Caco-2 (cell line): ENCODE results near the gene DNHD1. TPM values are rescaled to one million over a fixed set of nuclear protein-coding genes. Genes with fewer than 3 reads are reported as not detected.
"Not testable (repeated sequence)": the region's sequence is repeated elsewhere in the genome, so short reads cannot be mapped to it uniquely, and the experiment has no call there.

Source experiments
- BruUV-seq: library from RNA; stranded (reverse); fragments of 400-500 nt; replicated peaks from 2 replicates; lab custom pipeline; 2021; lab: Mats Ljungman, UMichigan
- CTCF ChIA-PET: fragments of 300-600 bp; sonication (Branson Sonifier 250); formaldehyde crosslinking; loops from one replicate; lab custom pipeline; 2022; ENCODE audit warnings: antibody characterized with exemption; lab: Charles Lee
- POLR2A ChIA-PET: fragments of 300-600 bp; sonication (Branson Sonifier 250); formaldehyde crosslinking; loops from one replicate; lab custom pipeline; 2022; ENCODE audit warnings: antibody characterized with exemption; lab: Charles Lee
- DNase-seq, 2 experiments: peaks; one replicate each; pipeline versions ENCODE4 v3.0.0 to v3.0.0-alpha.2; 2020 to 2022
- H3K27me3 ChIP-seq: replicated peaks from 2 replicates; pipeline ENCODE4 v1.6.0; 2011; ENCODE audit warnings: low read length; ENCODE audit not compliant: control insufficient read depth, insufficient read depth
- H3K36me3 ChIP-seq: 2 replicates; pipeline ENCODE4 v1.5.1; 2011; ENCODE audit warnings: low read length; ENCODE audit not compliant: control insufficient read depth, insufficient read depth
- H3K4me1 ChIP-seq: fragments of 250-450 bp; sonication (Bioruptor Pico); 2 replicates; pipeline ENCODE4 v1.5.1; 2020; ENCODE audit warnings: mild to moderate bottlenecking
- H3K4me3 ChIP-seq: 2 replicates; pipeline ENCODE4 v1.5.1; 2011; ENCODE audit warnings: low read depth, mild to moderate bottlenecking, control low read depth, low read length
- H3K9me3 ChIP-seq: fragments of 250-450 bp; sonication (Bioruptor Pico); 2 replicates; pipeline ENCODE4 v1.5.1; 2020; ENCODE audit warnings: mild to moderate bottlenecking, moderate library complexity
- H3K27ac Mint-ChIP-seq: one replicate; pipeline ENCODE4 v1.8.0; 2022; ENCODE audit warnings: mixed read lengths; ENCODE audit not compliant: unreplicated experiment
- H3K27me3 Mint-ChIP-seq: one replicate; pipeline ENCODE4 v1.8.0; 2022; ENCODE audit warnings: mixed read lengths; ENCODE audit not compliant: insufficient read depth, unreplicated experiment
- H3K36me3 Mint-ChIP-seq: one replicate; pipeline ENCODE4 v1.8.0; 2022; ENCODE audit warnings: mild to moderate bottlenecking, mixed read lengths; ENCODE audit not compliant: insufficient read depth, unreplicated experiment
- H3K4me1 Mint-ChIP-seq: one replicate; pipeline ENCODE4 v1.8.0; 2022; ENCODE audit warnings: low read depth, mixed read lengths; ENCODE audit not compliant: unreplicated experiment
- H3K4me3 Mint-ChIP-seq: one replicate; pipeline ENCODE4 v1.8.0; 2022; ENCODE audit warnings: mild to moderate bottlenecking, moderate library complexity, mixed read lengths; ENCODE audit not compliant: unreplicated experiment
- H3K9me3 Mint-ChIP-seq: one replicate; pipeline ENCODE4 v1.8.0; 2022; ENCODE audit warnings: mixed read lengths; ENCODE audit not compliant: unreplicated experiment
- intact Hi-C: fragments of 100-400 bp; cut with micrococcal nuclease; formaldehyde crosslinking; loops from one replicate; pipeline ENCODE4 v1.10.0; 2022; ENCODE audit not compliant: unreplicated experiment
- total RNA-seq: library from RNA; stranded (reverse); gene quantifications from 2 replicates; pipeline ENCODE4 v1.2.3, GENCODE V29; 2022
- TF ChIP-seq, protein P1 (sequence below), 2 experiments: fragments of 200-600 bp in 1 of 2; IDR thresholded peaks; 1 replicate in 1 of 2; 2 replicates in 1 of 2; pipeline versions ENCODE4 v1.5.1 to v1.8.0; 2011 to 2022; ENCODE audit warnings: antibody characterized with exemption in 1 of 2, control low read depth in 1 of 2, inconsistent platforms in 1 of 2, low read depth in 1 of 2, low read length in 1 of 2, mild to moderate bottlenecking in 1 of 2, moderate library complexity in 1 of 2; ENCODE audit not compliant: insufficient read depth in 1 of 2, severe bottlenecking in 1 of 2, unreplicated experiment in 1 of 2

The DNHD1 gene
- total RNA-seq, 1 experiment from 2014 or later, result 5.7 TPM

- ChIA-PET POLR2A (no interaction called here), CTCF (no interaction called here)
- no TSS peak for BruUV-seq
- no peaks in the 10 kb centered on the region for H3K36me3 ChIP-seq
- H3K27me3 ChIP-seq, result no peaks in the 10 kb centered on the region
- Mint-ChIP-seq H3K36me3 (peaks cover 11% of the 10 kb centered on the region), H3K4me3 (no peak overlapping the region), H3K27me3 (no peaks in the 10 kb centered on the region), H3K27ac (no peak overlapping the region), H3K4me1 (no peaks in the 10 kb centered on the region), H3K9me3 (peaks cover 12% of the 10 kb centered on the region)
- DNase-seq, result no peak
- H3K4me1 ChIP-seq, result no peaks in the 10 kb centered on the region
- no peak overlapping the region for H3K4me3 ChIP-seq
- H3K9me3 ChIP-seq, result no peaks in the 10 kb centered on the region
- intact Hi-C loops, result no loop called here
- TF ChIP-seq, protein P1, sequence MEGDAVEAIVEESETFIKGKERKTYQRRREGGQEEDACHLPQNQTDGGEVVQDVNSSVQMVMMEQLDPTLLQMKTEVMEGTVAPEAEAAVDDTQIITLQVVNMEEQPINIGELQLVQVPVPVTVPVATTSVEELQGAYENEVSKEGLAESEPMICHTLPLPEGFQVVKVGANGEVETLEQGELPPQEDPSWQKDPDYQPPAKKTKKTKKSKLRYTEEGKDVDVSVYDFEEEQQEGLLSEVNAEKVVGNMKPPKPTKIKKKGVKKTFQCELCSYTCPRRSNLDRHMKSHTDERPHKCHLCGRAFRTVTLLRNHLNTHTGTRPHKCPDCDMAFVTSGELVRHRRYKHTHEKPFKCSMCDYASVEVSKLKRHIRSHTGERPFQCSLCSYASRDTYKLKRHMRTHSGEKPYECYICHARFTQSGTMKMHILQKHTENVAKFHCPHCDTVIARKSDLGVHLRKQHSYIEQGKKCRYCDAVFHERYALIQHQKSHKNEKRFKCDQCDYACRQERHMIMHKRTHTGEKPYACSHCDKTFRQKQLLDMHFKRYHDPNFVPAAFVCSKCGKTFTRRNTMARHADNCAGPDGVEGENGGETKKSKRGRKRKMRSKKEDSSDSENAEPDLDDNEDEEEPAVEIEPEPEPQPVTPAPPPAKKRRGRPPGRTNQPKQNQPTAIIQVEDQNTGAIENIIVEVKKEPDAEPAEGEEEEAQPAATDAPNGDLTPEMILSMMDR (IDR thresholded peaks at IDR 0.05; ENCODE audit: insufficient read depth in 1 of 2, low read depth in 1 of 2, low read length in 1 of 2, severe bottlenecking in 1 of 2, unreplicated experiment in 1 of 2), result no peak
Observed at GRCh38 chr11:6516865-6517264, 19.8 kb downstream of the DNHD1 start.

- H3K36me3 Mint-ChIP-seq, result peaks cover 5% of the 10 kb centered on the region
- H3K27ac Mint-ChIP-seq, result no peak overlapping the region
- BruUV-seq, result no TSS peak
- no peaks in the 10 kb centered on the region for H3K27me3 ChIP-seq
- H3K4me3 ChIP-seq, result no peak overlapping the region
- H3K9me3 ChIP-seq, result no peaks in the 10 kb centered on the region
- no peak overlapping the region for H3K4me3 Mint-ChIP-seq
- TF ChIP-seq, protein P1 (IDR thresholded peaks at IDR 0.05; ENCODE audit: insufficient read depth in 1 of 2, low read depth in 1 of 2, low read length in 1 of 2, severe bottlenecking in 1 of 2, unreplicated experiment in 1 of 2), result no peak
- no peaks in the 10 kb centered on the region for H3K36me3 ChIP-seq
- no peak for DNase-seq
- intact Hi-C loops, result no loop called here
- ChIA-PET POLR2A (no interaction called here), CTCF (interaction anchor here (0.7 to 1.2 kb wide), 2 partner anchors 141 to 236 kb away, joined by 3 to 5 read pairs; no protein-coding TSS in a partner anchor)
- peaks cover 7% of the 10 kb centered on the region for H3K4me1 Mint-ChIP-seq
- H3K9me3 Mint-ChIP-seq, result peaks cover 3% of the 10 kb centered on the region
- H3K27me3 Mint-ChIP-seq, result no peaks in the 10 kb centered on the region
- no peaks in the 10 kb centered on the region for H3K4me1 ChIP-seq
Observed at GRCh38 chr11:6520265-6520664, 23.2 kb downstream of the DNHD1 start.

GRCh38 chr11:6521946-6522345 lies 24.9 kb downstream of the DNHD1 start:
- POLR2A ChIA-PET, DNase-seq, H3K27ac Mint-ChIP-seq, CTCF ChIA-PET, intact Hi-C loops, H3K4me3 Mint-ChIP-seq, H3K4me3 ChIP-seq, H3K36me3 ChIP-seq, H3K4me1 Mint-ChIP-seq, H3K9me3 Mint-ChIP-seq, H3K27me3 ChIP-seq, H3K36me3 Mint-ChIP-seq, H3K4me1 ChIP-seq, BruUV-seq, H3K27me3 Mint-ChIP-seq, H3K9me3 ChIP-seq: not testable (repeated sequence)

GRCh38 chr11:6523253-6523652 lies 26.2 kb downstream of the DNHD1 start:
- Mint-ChIP-seq H3K4me1 (peaks cover 7% of the 10 kb centered on the region), H3K27me3 (no peaks in the 10 kb centered on the region), H3K4me3 (no peak overlapping the region), H3K36me3 (no peaks in the 10 kb centered on the region), H3K27ac (no peak overlapping the region), H3K9me3 (no peaks in the 10 kb centered on the region)
- no peak overlapping the region for H3K4me3 ChIP-seq
- H3K4me1 ChIP-seq, result no peaks in the 10 kb centered on the region
- CTCF ChIA-PET, result no interaction called here
- H3K9me3 ChIP-seq, result no peaks in the 10 kb centered on the region
- no TSS peak for BruUV-seq
- H3K36me3 ChIP-seq, result no peaks in the 10 kb centered on the region
- POLR2A ChIA-PET, result no interaction called here
- TF ChIP-seq, protein P1 (IDR thresholded peaks at IDR 0.05; ENCODE audit: insufficient read depth in 1 of 2, low read depth in 1 of 2, low read length in 1 of 2, severe bottlenecking in 1 of 2, unreplicated experiment in 1 of 2), result no peak
- DNase-seq, result no peak
- H3K27me3 ChIP-seq, result no peaks in the 10 kb centered on the region
- intact Hi-C loops, result no loop called here
